OCI-LY3 (cell line): ENCODE data around the gene ALDH5A1.

Experiments
- EZH2phosphoT487 ChIP-seq: fragments of 200-600 bp; shearing (Covaris generic); IDR thresholded peaks from 2 replicates; pipeline ENCODE4 v1.6.1; 2018; ENCODE audit warnings: antibody characterized with exemption, mixed run types, low read depth
- TF ChIP-seq, protein P1 (sequence below): fragments of 200-600, 300-600 bp; sonication (generic); IDR thresholded peaks from 2 replicates; pipeline ENCODE4 v1.5.1; 2014; ENCODE audit warnings: antibody characterized with exemption, low read length, low read depth

DNA sequence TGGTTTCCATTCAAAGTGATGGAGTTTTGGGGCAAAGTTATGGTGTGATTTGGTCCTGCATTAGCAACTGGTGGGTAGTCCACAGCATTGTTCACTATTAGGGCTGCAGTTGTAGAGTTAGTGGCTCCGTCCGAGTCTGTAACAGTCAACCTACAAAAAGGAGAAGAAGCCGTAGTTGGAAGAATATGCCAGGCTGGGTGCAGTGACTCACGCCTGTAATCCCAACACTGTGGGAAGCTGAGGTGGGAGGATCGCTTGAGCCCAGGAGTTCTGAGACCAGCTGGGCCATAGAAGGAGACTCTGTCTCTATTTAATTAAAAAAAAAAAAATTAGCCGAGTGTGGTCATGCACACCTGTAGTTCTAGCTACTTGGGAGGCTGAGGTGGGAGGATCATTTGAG lies 81.7 kb downstream of the ALDH5A1 start:
- TF ChIP-seq, protein P1, sequence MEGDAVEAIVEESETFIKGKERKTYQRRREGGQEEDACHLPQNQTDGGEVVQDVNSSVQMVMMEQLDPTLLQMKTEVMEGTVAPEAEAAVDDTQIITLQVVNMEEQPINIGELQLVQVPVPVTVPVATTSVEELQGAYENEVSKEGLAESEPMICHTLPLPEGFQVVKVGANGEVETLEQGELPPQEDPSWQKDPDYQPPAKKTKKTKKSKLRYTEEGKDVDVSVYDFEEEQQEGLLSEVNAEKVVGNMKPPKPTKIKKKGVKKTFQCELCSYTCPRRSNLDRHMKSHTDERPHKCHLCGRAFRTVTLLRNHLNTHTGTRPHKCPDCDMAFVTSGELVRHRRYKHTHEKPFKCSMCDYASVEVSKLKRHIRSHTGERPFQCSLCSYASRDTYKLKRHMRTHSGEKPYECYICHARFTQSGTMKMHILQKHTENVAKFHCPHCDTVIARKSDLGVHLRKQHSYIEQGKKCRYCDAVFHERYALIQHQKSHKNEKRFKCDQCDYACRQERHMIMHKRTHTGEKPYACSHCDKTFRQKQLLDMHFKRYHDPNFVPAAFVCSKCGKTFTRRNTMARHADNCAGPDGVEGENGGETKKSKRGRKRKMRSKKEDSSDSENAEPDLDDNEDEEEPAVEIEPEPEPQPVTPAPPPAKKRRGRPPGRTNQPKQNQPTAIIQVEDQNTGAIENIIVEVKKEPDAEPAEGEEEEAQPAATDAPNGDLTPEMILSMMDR, result no peak
- no peak for TF ChIP-seq EZH2phosphoT487
